ENCODE results near the gene LCN2.
A peak's percentile ranks its signal among the peaks of the same experiment; 100 is the strongest.
"Not testable (repeated sequence)": the region's sequence is repeated elsewhere in the genome, so short reads cannot be mapped to it uniquely, and the experiment has no call there.

The LCN2 gene

GRCh38 chr9:128149001-128149701, at the start of gene LCN2:
Gene LCN2 (plus strand): TSS chr9:128149453. CDS start chr9:128149526, 73 bp downstream.
- DNase-seq = no peak

- DNase-seq = no peak
Measured at GRCh38 chr9:128099932-128100491, 49.2 kb upstream of the LCN2 start.

GRCh38 chr9:128100581-128100980, 48.7 kb upstream of the LCN2 start:
- DNase-seq = no peak

- no peak for DNase-seq
Measured at GRCh38 chr9:128101231-128101661, 48.0 kb upstream of the LCN2 start.

GRCh38 chr9:128101690-128102089, 47.6 kb upstream of the LCN2 start:
- DNase-seq = no peak

GRCh38 chr9:128102196-128102595, 47.1 kb upstream of the LCN2 start:
- no peak for DNase-seq

- DNase-seq = no peak
Measured at GRCh38 chr9:128102861-128103588, 46.2 kb upstream of the LCN2 start.

- peak; percentile 18 for DNase-seq
Measured at GRCh38 chr9:128103589-128103962, 45.7 kb upstream of the LCN2 start.

- no peak for DNase-seq
Measured at GRCh38 chr9:128104171-128104618, 45.1 kb upstream of the LCN2 start.

GRCh38 chr9:128105538-128106175, 43.6 kb upstream of the LCN2 start:
- DNase-seq = no peak

- DNase-seq = no peak
Measured at GRCh38 chr9:128106181-128106939, 42.9 kb upstream of the LCN2 start.

- no peak for DNase-seq
Measured at GRCh38 chr9:128106940-128107467, 42.2 kb upstream of the LCN2 start.

GRCh38 chr9:128107468-128108268, 41.6 kb upstream of the LCN2 start:
- DNase-seq = no peak

- no peak for DNase-seq
Measured at GRCh38 chr9:128108269-128109049, 40.8 kb upstream of the LCN2 start.

GRCh38 chr9:128109050-128109709, 40.1 kb upstream of the LCN2 start:
- no peak for DNase-seq

GRCh38 chr9:128111726-128112125, 37.5 kb upstream of the LCN2 start:
- not testable (repeated sequence) for DNase-seq

- DNase-seq = no peak
Measured at GRCh38 chr9:128113526-128114325, 35.5 kb upstream of the LCN2 start.

GRCh38 chr9:128114326-128115186, 34.7 kb upstream of the LCN2 start:
- no peak for DNase-seq

Measured in CD4-positive, alpha-beta T cell treated with Interferon gamma for 1 hour (primary cell).